ENCODE measurements around the gene UNC93A.

GRCh38 chr6:167292301-167293087 is 1.4 kb downstream of the UNC93A start:
- TF ChIP-seq CTCF (IDR thresholded peaks at IDR 0.05), result no peak
- TF ChIP-seq EZH2 (IDR thresholded peaks at IDR 0.05; ENCODE audit: borderline replicate concordance, insufficient read depth, low read depth, low read length, poor library complexity, severe bottlenecking), result no peak

Data from B cell (primary cell).